GM23248 (cell line): Measurements from ENCODE around the gene SLC35F3.

Source experiments
- EZH2 ChIP-seq: fragments of 200-600 bp; sonication (generic); IDR thresholded peaks from 2 replicates; pipeline ENCODE4 v1.6.1; 2018; ENCODE audit warnings: antibody characterized with exemption, mild to moderate bottlenecking; ENCODE audit not compliant: insufficient read depth, poor library complexity, severe bottlenecking
- EZH2phosphoT487 ChIP-seq: fragments of 200-600 bp; sonication (generic); IDR thresholded peaks from 2 replicates; pipeline ENCODE4 v1.6.1; 2018; ENCODE audit warnings: antibody characterized with exemption, moderate library complexity, mild to moderate bottlenecking, low read depth; ENCODE audit not compliant: insufficient read depth

DNA sequence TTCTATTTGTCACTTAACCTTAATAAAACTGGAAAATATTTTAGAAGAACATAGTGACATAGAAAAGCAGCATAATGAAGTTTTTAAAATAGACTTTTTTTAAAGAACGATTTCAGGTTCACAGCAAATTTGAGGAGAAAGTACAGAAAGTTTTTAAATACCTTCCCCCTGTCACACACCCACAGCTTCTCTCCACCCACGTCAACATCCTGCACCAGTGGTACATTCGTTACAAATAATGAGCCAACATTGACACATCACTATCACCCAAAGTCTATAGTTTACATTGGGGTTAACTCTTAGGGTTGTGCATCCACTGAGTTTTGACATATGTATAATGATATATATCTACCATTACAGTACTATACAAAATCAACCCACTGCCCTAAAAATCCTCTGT, 3.0 kb upstream of the SLC35F3 start:
- TF ChIP-seq EZH2, result no peak
- no peak for TF ChIP-seq EZH2phosphoT487
